H1 (cell line): ENCODE data around the gene ANKRD60.

Experiments used
- CBX8 ChIP-seq: fragments of 300-800, 300-1000 bp; sonication (generic); IDR thresholded peaks from 2 replicates; pipeline ENCODE4 v1.7.1; 2016; ENCODE audit warnings: low read depth, low read length, borderline replicate concordance
- CTCF ChIP-seq, 3 experiments: IDR thresholded peaks; 1 replicate in 2 of 3; 2 replicates in 1 of 3; pipeline versions ENCODE4 v1.5.1 to v1.6.1; 2011; ENCODE audit warnings: low read length in 3 of 3, mild to moderate bottlenecking in 3 of 3, inconsistent platforms in 2 of 3, low read depth in 1 of 3, moderate library complexity in 1 of 3; ENCODE audit not compliant: insufficient read depth in 1 of 3; ENCODE audit errors: control extremely low read depth in 1 of 3
- EGR1 ChIP-seq: IDR thresholded peaks from 2 replicates; pipeline ENCODE4 v1.6.1; 2011; ENCODE audit warnings: low read depth, low read length, borderline replicate concordance
- EZH2 ChIP-seq: fragments of 200-600 bp; sonication (generic); IDR thresholded peaks from 2 replicates; pipeline ENCODE4 v1.7.1; 2012; ENCODE audit warnings: low read depth, mild to moderate bottlenecking, moderate library complexity, low read length, inconsistent platforms; ENCODE audit not compliant: severe bottlenecking
- HDAC2 ChIP-seq, 2 experiments: fragments of 300-600 bp in 1 of 2; sonication (generic) in 1 of 2; IDR thresholded peaks; 2 replicates each; pipeline ENCODE4 v1.6.1; 2011 to 2012; ENCODE audit warnings: low read depth in 2 of 2, low read length in 2 of 2, mild to moderate bottlenecking in 2 of 2, moderate library complexity in 2 of 2, borderline replicate concordance in 1 of 2, inconsistent platforms in 1 of 2
- MAX ChIP-seq: IDR thresholded peaks from 2 replicates; pipeline ENCODE4 v1.6.1; 2012; ENCODE audit warnings: inconsistent platforms
- PHF8 ChIP-seq: fragments of 200-600 bp; sonication (generic); conservative IDR thresholded peaks from 2 replicates; pipeline ENCODE4 v1.7.1; 2012; ENCODE audit warnings: low read depth, mild to moderate bottlenecking, inconsistent platforms, low read length, moderate library complexity
- POLR2A ChIP-seq, 2 experiments: IDR thresholded peaks; 1 replicate in 1 of 2; 2 replicates in 1 of 2; pipeline ENCODE4 v1.6.1; 2011; ENCODE audit warnings: low read depth in 2 of 2, low read length in 2 of 2, mild to moderate bottlenecking in 2 of 2; ENCODE audit errors: control extremely low read depth in 1 of 2
- POLR2AphosphoS5 ChIP-seq: IDR thresholded peaks from 2 replicates; pipeline ENCODE4 v1.6.1; 2011; ENCODE audit warnings: low read depth, low read length
- RBBP5 ChIP-seq: IDR thresholded peaks from 2 replicates; pipeline ENCODE4 v1.7.1; 2012; ENCODE audit warnings: low read depth, mild to moderate bottlenecking, inconsistent platforms, low read length, moderate library complexity, borderline replicate concordance
- RNF2 ChIP-seq: fragments of 200-900, 300-1000 bp; sonication (generic); IDR thresholded peaks from 2 replicates; pipeline ENCODE4 v1.7.1; 2016; ENCODE audit warnings: borderline replicate concordance, low read depth, mild to moderate bottlenecking, antibody characterized with exemption, low read length; ENCODE audit not compliant: poor library complexity, severe bottlenecking; ENCODE audit errors: missing control alignments
- SIN3A ChIP-seq, 2 experiments: IDR thresholded peaks in 1 of 2; conservative IDR thresholded peaks in 1 of 2; 2 replicates each; pipeline ENCODE4 v1.6.1; 2011 to 2012; ENCODE audit warnings: low read length in 2 of 2, improper control_type of control experiment in 1 of 2, low read depth in 1 of 2, mild to moderate bottlenecking in 1 of 2
- SP1 ChIP-seq: IDR thresholded peaks from 2 replicates; pipeline ENCODE4 v1.6.1; 2011; ENCODE audit warnings: low read depth, low read length
- TCF12 ChIP-seq: IDR thresholded peaks from 2 replicates; pipeline ENCODE4 v1.6.1; 2011; ENCODE audit warnings: low read depth, mild to moderate bottlenecking, low read length

GRCh38 chr20:58173091-58173490 is 55.4 kb downstream of the ANKRD60 start:
- TF ChIP-seq CTCF (IDR thresholded peaks at IDR 0.05; ENCODE audit: control extremely low read depth in 1 of 3, insufficient read depth in 1 of 3, low read depth in 1 of 3, low read length in 3 of 3): no peak
- no peak for TF ChIP-seq TCF12
- TF ChIP-seq POLR2A (IDR thresholded peaks at IDR 0.05; ENCODE audit: control extremely low read depth in 1 of 2, low read depth in 2 of 2, low read length in 2 of 2): no peak
- TF ChIP-seq POLR2AphosphoS5: no peak
- TF ChIP-seq CBX8: no peak
- no peak for TF ChIP-seq PHF8
- TF ChIP-seq RBBP5: no peak
- no peak for TF ChIP-seq SP1
- TF ChIP-seq EZH2: no peak
- TF ChIP-seq EGR1: no peak
- TF ChIP-seq SIN3A (conservative IDR thresholded peaks at IDR 0.05 in 1 of 2, IDR thresholded peaks at IDR 0.05 in 1 of 2; ENCODE audit: low read depth in 1 of 2, low read length in 2 of 2): no peak
- no peak for TF ChIP-seq HDAC2 (IDR thresholded peaks at IDR 0.05; ENCODE audit: borderline replicate concordance in 1 of 2, low read depth in 2 of 2, low read length in 2 of 2)
- no peak for TF ChIP-seq RNF2
- TF ChIP-seq MAX: no peak
